ENCODE data around the gene IGLL1. TPM values are rescaled to one million over a fixed set of nuclear protein-coding genes. Genes with fewer than 3 reads are reported as not detected.

Gene IGLL1
- total and polyA plus RNA-seq, 2 experiments from 2014 or later, result not detected

DNA sequence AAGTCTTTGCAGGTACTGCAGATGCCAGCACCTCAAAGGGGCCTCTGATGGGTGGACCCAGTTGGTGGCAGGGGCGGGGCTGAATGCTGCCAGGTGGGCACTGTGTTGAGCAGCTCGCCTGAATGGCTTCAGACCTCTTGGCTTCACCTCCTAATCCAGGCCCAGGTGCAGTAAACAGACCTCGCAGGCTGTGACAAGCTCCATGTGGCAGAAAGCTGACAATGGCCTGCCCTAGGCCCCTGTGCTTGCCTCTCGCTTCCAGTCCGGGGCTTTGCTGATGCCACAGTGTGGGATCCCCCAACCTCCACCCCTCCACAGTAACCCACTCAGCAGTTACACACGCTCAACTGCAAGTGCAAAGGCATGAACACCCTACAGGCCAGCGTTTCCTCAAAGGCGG is 9.4 kb downstream of the IGLL1 start (continued):
- TF ChIP-seq, protein P1, sequence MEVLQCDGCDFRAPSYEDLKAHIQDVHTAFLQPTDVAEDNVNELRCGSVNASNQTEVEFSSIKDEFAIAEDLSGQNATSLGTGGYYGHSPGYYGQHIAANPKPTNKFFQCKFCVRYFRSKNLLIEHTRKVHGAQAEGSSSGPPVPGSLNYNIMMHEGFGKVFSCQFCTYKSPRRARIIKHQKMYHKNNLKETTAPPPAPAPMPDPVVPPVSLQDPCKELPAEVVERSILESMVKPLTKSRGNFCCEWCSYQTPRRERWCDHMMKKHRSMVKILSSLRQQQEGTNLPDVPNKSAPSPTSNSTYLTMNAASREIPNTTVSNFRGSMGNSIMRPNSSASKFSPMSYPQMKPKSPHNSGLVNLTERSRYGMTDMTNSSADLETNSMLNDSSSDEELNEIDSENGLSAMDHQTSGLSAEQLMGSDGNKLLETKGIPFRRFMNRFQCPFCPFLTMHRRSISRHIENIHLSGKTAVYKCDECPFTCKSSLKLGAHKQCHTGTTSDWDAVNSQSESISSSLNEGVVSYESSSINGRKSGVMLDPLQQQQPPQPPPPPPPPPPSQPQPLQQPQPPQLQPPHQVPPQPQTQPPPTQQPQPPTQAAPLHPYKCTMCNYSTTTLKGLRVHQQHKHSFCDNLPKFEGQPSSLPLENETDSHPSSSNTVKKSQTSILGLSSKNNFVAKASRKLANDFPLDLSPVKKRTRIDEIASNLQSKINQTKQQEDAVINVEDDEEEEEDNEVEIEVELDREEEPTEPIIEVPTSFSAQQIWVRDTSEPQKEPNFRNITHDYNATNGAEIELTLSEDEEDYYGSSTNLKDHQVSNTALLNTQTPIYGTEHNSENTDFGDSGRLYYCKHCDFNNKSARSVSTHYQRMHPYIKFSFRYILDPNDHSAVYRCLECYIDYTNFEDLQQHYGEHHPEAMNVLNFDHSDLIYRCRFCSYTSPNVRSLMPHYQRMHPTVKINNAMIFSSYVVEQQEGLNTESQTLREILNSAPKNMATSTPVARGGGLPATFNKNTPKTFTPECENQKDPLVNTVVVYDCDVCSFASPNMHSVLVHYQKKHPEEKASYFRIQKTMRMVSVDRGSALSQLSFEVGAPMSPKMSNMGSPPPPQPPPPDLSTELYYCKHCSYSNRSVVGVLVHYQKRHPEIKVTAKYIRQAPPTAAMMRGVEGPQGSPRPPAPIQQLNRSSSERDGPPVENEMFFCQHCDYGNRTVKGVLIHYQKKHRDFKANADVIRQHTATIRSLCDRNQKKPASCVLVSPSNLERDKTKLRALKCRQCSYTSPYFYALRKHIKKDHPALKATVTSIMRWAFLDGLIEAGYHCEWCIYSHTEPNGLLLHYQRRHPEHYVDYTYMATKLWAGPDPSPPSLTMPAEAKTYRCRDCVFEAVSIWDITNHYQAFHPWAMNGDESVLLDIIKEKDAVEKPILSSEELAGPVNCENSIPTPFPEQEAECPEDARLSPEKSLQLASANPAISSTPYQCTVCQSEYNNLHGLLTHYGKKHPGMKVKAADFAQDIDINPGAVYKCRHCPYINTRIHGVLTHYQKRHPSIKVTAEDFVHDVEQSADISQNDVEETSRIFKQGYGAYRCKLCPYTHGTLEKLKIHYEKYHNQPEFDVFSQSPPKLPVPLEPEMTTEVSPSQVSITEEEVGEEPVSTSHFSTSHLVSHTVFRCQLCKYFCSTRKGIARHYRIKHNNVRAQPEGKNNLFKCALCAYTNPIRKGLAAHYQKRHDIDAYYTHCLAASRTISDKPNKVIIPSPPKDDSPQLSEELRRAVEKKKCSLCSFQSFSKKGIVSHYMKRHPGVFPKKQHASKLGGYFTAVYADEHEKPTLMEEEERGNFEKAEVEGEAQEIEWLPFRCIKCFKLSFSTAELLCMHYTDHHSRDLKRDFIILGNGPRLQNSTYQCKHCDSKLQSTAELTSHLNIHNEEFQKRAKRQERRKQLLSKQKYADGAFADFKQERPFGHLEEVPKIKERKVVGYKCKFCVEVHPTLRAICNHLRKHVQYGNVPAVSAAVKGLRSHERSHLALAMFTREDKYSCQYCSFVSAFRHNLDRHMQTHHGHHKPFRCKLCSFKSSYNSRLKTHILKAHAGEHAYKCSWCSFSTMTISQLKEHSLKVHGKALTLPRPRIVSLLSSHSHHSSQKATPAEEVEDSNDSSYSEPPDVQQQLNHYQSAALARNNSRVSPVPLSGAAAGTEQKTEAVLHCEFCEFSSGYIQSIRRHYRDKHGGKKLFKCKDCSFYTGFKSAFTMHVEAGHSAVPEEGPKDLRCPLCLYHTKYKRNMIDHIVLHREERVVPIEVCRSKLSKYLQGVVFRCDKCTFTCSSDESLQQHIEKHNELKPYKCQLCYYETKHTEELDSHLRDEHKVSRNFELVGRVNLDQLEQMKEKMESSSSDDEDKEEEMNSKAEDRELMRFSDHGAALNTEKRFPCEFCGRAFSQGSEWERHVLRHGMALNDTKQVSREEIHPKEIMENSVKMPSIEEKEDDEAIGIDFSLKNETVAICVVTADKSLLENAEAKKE (CRISPR knock-in tag; IDR thresholded peaks at IDR 0.05), result no peak
- TF ChIP-seq EZH2 (IDR thresholded peaks at IDR 0.05; ENCODE audit: low read depth, unreplicated experiment) (no peak), POLR2AphosphoS5 (IDR thresholded peaks at IDR 0.05; ENCODE audit: low read depth) (no peak), JUNB (IDR thresholded peaks at IDR 0.05; ENCODE audit: unreplicated experiment) (no peak), EZH2phosphoT487 (IDR thresholded peaks at IDR 0.05; ENCODE audit: unreplicated experiment) (no peak)
- TF ChIP-seq, protein P2, sequence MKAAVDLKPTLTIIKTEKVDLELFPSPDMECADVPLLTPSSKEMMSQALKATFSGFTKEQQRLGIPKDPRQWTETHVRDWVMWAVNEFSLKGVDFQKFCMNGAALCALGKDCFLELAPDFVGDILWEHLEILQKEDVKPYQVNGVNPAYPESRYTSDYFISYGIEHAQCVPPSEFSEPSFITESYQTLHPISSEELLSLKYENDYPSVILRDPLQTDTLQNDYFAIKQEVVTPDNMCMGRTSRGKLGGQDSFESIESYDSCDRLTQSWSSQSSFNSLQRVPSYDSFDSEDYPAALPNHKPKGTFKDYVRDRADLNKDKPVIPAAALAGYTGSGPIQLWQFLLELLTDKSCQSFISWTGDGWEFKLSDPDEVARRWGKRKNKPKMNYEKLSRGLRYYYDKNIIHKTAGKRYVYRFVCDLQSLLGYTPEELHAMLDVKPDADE (IDR thresholded peaks at IDR 0.05), result no peak

DNA sequence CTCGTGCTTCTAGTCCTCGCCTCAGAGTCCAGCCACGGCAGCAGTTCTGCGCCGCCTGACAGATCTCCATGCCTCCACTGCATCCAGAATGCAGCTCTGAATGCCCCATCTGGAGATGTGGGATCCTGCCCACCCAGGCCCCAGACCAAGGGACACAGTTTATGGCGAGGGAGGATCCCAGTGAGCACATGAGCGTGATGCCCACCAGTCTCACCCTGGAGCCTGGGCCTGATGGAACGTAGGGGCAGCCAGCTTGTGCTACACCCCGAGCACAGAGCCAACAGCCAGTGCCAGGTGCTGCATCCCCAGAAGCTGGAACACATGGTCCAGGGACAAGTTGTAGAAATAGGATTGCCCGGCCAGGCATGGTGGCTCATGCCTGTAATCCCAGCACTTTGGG is 10.4 kb downstream of the IGLL1 start:
- Histone ChIP-seq H4K20me1 (replicated peaks; ENCODE audit: insufficient read depth) (no peaks in the 10 kb centered on the region), H3K9me2 (ENCODE audit: insufficient read depth) (no peaks in the 10 kb centered on the region), H3K36me3 (ENCODE audit: insufficient read depth) (no peaks in the 10 kb centered on the region), H3K27ac (ENCODE audit: low read depth) (no peak overlapping the region), H3K79me2 (replicated peaks; ENCODE audit: insufficient read depth) (no peaks in the 10 kb centered on the region), H3K4me3 (no peak overlapping the region), H3K27me3 (ENCODE audit: insufficient read depth) (peaks cover 44% of the 10 kb centered on the region), H3F3A (replicated peaks; ENCODE audit: low read depth) (0 out of 2 replicates have a peak, but pooled peaks cover 5% of the 10 kb centered on the region), H3K4me2 (no peak overlapping the region), H2AFZ (no peak overlapping the region), H3K4me1 (ENCODE audit: insufficient read depth) (no peaks in the 10 kb centered on the region)
- ATAC-seq, result no peak
- H3K4me3 Mint-ChIP-seq, result no peak overlapping the region
- no peaks in the 10 kb centered on the region; the same call in 2 of the 3 replicates for H3K36me3 Mint-ChIP-seq (ENCODE audit: low read depth)
- peaks cover 47% of the 10 kb centered on the region for H3K27me3 Mint-ChIP-seq (ENCODE audit: insufficient read depth, low read depth, poor library complexity)
- TF ChIP-seq, protein P1 (CRISPR knock-in tag; IDR thresholded peaks at IDR 0.05), result no peak
- TF ChIP-seq EZH2phosphoT487 (IDR thresholded peaks at IDR 0.05; ENCODE audit: unreplicated experiment), result no peak
- H3K4me1 Mint-ChIP-seq, result peaks cover 13% of the 10 kb centered on the region
- no peak for DNase-seq (ENCODE audit: low spot score)
- H3K27ac Mint-ChIP-seq, result no peak overlapping the region
- no peaks in the 10 kb centered on the region; the same call in 2 of the 3 replicates for H3K9me3 Mint-ChIP-seq

Measured in GM23338 (cell line).